ENCODE results near the gene PRLR.

The PRLR gene

GRCh38 chr5:35061211-35061770 lies 169.0 kb downstream of the PRLR start:
- in situ Hi-C loops (cut with HindIII; ENCODE audit: low sequenced_read_pairs), result no loop called here
- no peak overlapping the region for H3K4me3 ChIP-seq (ENCODE audit: low read depth, low read length)
- no peak for TF ChIP-seq CTCF (IDR thresholded peaks at IDR 0.05; ENCODE audit: low read depth, low read length, missing control alignments)

DNA sequence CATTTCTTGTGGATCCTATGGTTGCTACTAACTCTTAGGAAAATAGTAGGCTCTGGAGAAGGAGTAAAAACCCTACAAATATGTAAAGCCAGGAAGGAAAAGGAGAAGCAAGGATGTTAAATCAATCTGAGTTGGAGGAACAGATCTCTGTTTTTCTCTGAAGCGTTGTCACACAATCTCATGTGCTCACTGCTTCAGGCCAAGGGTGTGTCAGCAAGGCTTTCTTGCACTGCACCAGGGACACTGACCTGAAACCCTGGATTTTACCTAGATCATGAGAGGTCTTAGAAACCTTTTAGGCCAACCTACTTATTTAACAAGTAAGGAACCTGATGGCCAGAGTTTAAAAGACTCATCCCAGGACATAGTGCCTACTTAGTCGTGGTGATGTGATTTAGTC lies 170.1 kb downstream of the PRLR start:
- in situ Hi-C loops (cut with HindIII; ENCODE audit: low sequenced_read_pairs), result no loop called here
- no peak overlapping the region for H3K4me3 ChIP-seq (ENCODE audit: low read depth, low read length)
- TF ChIP-seq CTCF (IDR thresholded peaks at IDR 0.05; ENCODE audit: low read depth, low read length, missing control alignments), result no peak
- DNase-seq (ENCODE audit: low read depth), result no peak

More at GRCh38 chr5:35061211-35061770, 169.0 kb downstream of the PRLR start:
- DNase-seq (ENCODE audit: low read depth), result no peak

DNA sequence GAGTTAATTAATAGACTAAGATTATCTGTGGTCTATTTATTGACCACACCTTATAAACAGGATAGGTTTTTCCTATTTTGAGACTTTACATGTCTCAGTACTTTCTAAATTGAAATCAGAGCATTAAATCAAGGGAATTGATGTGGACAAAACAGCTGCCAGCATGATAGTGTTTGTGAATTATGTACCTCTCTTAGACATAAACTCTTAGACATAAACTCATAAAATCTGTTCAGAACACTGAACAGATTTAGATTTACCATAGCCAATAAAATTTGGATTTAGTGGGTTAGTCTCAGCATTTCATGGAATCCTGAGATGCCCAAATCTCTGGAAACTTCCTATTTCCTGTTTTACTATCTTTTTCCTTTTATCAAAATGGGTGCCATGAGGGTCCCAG lies 171.0 kb downstream of the PRLR start:
- TF ChIP-seq CTCF (IDR thresholded peaks at IDR 0.05; ENCODE audit: low read depth, low read length, missing control alignments), result no peak
- DNase-seq (ENCODE audit: low read depth), result no peak
- in situ Hi-C loops (cut with HindIII; ENCODE audit: low sequenced_read_pairs), result no loop called here
- no peak overlapping the region for H3K4me3 ChIP-seq (ENCODE audit: low read depth, low read length)

DNA sequence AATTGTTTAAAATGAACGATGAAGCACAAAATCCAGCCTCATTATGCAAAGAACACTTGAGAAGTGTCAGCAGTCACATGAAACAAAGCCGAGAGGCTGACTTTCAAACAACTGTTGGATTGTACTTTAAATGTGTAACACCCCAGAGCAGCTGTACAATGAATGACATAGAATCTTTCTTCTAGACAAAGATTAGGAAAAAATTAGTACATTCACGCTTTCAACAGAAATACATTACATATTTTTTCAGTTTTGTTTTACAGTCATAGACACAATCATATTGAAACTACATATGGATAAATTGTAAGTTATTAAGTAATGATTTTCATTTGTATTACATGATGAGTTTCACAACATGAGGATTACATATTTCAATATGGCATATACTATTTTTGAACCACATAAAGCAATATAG lies 171.9 kb downstream of the PRLR start:
- no peak for TF ChIP-seq CTCF (IDR thresholded peaks at IDR 0.05; ENCODE audit: low read depth, low read length, missing control alignments)
- DNase-seq (ENCODE audit: low read depth), result no peak
- no peak overlapping the region for H3K4me3 ChIP-seq (ENCODE audit: low read depth, low read length)
- in situ Hi-C loops (cut with HindIII; ENCODE audit: low sequenced_read_pairs), result no loop called here

- no peak for DNase-seq (ENCODE audit: low read depth)
- in situ Hi-C loops (cut with HindIII; ENCODE audit: low sequenced_read_pairs), result no loop called here
- H3K4me3 ChIP-seq (ENCODE audit: low read depth, low read length), result no peak overlapping the region
- TF ChIP-seq CTCF (IDR thresholded peaks at IDR 0.05; ENCODE audit: low read depth, low read length, missing control alignments), result no peak
Measured at GRCh38 chr5:35056686-35057085, 173.6 kb downstream of the PRLR start.

GRCh38 chr5:35052838-35053237 lies 177.4 kb downstream of the PRLR start:
- H3K4me3 ChIP-seq (ENCODE audit: low read depth, low read length), result no peak overlapping the region
- no peak for TF ChIP-seq CTCF (IDR thresholded peaks at IDR 0.05; ENCODE audit: low read depth, low read length, missing control alignments)
- in situ Hi-C loops (cut with HindIII; ENCODE audit: low sequenced_read_pairs), result no loop called here
- DNase-seq (ENCODE audit: low read depth), result no peak

All from astrocyte of the cerebellum (primary cell).